Activated effector memory CD4-positive, alpha-beta T cell treated with anti-CD3 and anti-CD28 coated beads, Interleukin-2, amount 50 U/mL, for 16 hours (primary cell): Measurements from ENCODE around the gene ADARB2.

Experiments
- DNase-seq: peaks from one replicate; pipeline ENCODE4 v3.0.0-alpha.2; 2020

The ADARB2 gene

GRCh38 chr10:1133495-1134045 is 603.8 kb downstream of the ADARB2 start:
- DNase-seq, result no peak

DNA sequence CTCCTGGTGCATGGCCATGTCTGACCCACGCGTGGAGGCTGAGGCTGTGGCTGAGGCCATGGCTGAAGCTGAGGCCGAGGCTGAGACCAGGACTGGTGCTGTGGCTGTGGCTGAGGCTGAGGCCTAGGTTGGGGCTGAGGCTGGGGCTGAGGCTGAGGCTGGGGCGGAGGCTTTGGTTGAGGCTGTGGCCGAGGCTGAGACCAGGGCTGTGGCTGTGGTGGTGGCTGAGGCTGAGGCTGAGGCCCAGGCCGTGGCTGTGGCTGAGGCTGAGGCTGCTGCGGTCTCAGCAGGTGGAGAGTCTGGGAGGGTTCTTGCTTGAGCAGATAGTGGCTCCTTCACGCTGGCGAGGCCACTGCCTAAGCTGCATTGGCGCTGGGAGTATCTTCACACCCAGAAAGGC is 604.7 kb downstream of the ADARB2 start:
- DNase-seq, result no peak

- DNase-seq, result no peak
Measured at GRCh38 chr10:1130995-1131790, 606.1 kb downstream of the ADARB2 start.

DNA sequence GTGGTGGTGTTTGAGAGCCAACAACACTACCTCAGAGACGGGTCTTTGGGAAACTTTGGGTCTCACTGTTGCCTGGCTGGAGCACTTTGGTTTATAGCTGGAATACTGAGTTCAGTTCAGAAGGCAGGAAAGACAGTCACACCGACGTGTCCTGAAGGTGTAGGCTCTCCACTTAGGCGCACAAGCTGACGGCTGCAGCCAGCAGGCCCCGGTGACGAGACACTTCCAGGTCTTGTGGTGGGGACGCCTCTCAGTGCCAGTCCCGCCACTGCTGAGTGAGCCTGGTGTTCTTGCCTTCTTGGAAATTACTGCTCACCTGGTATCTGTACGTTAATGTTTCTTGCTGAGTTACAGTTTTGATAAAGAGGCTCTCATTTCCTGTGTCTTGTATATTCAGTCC is 607.1 kb downstream of the ADARB2 start:
- no peak for DNase-seq

GRCh38 chr10:1128649-1129048 is 608.7 kb downstream of the ADARB2 start:
- DNase-seq, result no peak

DNA sequence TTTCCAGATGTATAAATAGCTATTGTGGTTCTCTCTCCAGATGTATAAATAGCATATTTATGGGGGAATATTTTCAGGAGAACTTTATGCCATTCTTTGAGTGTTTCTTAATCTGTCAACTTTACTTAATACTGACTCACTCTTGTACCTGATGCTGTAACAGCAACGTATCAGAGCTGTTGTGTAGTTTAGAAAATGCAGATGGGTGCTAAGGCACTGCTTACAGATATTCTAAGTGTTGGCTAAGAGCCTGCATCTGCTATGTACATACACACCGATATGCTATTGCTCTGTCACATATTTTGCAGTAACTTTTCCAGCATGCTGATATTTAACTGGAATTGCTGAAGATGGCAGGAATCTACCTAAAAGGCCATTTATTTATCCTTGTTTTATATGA is 609.2 kb downstream of the ADARB2 start:
- no peak for DNase-seq

DNA sequence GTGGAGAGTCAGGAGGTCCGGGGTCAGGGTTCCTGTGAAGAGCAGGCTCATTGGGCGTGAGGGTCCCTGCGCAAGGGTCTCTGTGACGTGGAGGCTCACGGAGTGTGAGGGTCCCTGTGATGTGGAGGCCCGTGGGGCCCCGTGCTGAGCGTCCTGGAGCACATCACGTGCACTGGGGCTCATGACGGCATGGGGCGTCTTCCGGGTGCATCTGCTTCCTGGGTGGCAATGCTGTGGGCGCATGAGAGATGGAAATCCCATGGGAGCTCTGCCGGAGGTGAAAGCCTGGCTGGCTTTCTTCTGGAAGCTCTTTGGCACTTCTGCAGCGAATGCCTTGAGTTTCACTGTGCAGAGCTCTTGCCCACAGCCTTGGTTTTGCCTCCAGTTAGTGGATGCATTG is 609.7 kb downstream of the ADARB2 start:
- no peak for DNase-seq
